Measurements from ENCODE around the gene INPP5F. TPM values are rescaled to one million over a fixed set of nuclear protein-coding genes. Genes with fewer than 3 reads are reported as not detected.
"Not testable (repeated sequence)": the region's sequence is repeated elsewhere in the genome, so short reads cannot be mapped to it uniquely, and the experiment has no call there.

The INPP5F gene
- total RNA-seq, 1 experiment from 2014 or later: 7.9 TPM

GRCh38 chr10:119740096-119740495 is 14.2 kb downstream of the INPP5F start:
- no peak for DNase-seq (ENCODE audit: low read depth)

GRCh38 chr10:119742947-119743648 is 17.2 kb downstream of the INPP5F start:
- DNase-seq (ENCODE audit: low read depth): no peak

- no peak for DNase-seq (ENCODE audit: low read depth)
These were observed 22.1 kb downstream of the INPP5F start for GRCh38 chr10:119747940-119748339.

GRCh38 chr10:119748871-119749270 is 23.0 kb downstream of the INPP5F start:
- no peak for DNase-seq (ENCODE audit: low read depth)

GRCh38 chr10:119749455-119749854 is 23.6 kb downstream of the INPP5F start:
- no peak for DNase-seq (ENCODE audit: low read depth)

- DNase-seq (ENCODE audit: low read depth): peak; percentile 68
These were observed 24.8 kb downstream of the INPP5F start for GRCh38 chr10:119750391-119751230.

- no peak for DNase-seq (ENCODE audit: low read depth)
These were observed 27.5 kb downstream of the INPP5F start for GRCh38 chr10:119753309-119753708.

- no peak for DNase-seq (ENCODE audit: low read depth)
These were observed 28.2 kb downstream of the INPP5F start for GRCh38 chr10:119754085-119754484.

- DNase-seq (ENCODE audit: low read depth): no peak
These were observed 29.1 kb downstream of the INPP5F start for GRCh38 chr10:119754936-119755335.

GRCh38 chr10:119755446-119755845 is 29.6 kb downstream of the INPP5F start:
- DNase-seq (ENCODE audit: low read depth): no peak

GRCh38 chr10:119758448-119759195 is 32.8 kb downstream of the INPP5F start:
- DNase-seq (ENCODE audit: low read depth): no peak

GRCh38 chr10:119759832-119760231 is 34.0 kb downstream of the INPP5F start:
- no peak for DNase-seq (ENCODE audit: low read depth)

- peak; percentile 11 for DNase-seq (ENCODE audit: low read depth)
These were observed 35.3 kb downstream of the INPP5F start for GRCh38 chr10:119761106-119761505.

GRCh38 chr10:119762035-119762434 is 36.2 kb downstream of the INPP5F start:
- no peak for DNase-seq (ENCODE audit: low read depth)

- DNase-seq (ENCODE audit: low read depth): no peak
These were observed 37.3 kb downstream of the INPP5F start for GRCh38 chr10:119762805-119763798.

GRCh38 chr10:119768455-119769094 is 42.7 kb downstream of the INPP5F start:
- no peak for DNase-seq (ENCODE audit: low read depth)

- DNase-seq (ENCODE audit: low read depth): peak; percentile 15
These were observed 44.0 kb downstream of the INPP5F start for GRCh38 chr10:119769886-119770285.

GRCh38 chr10:119770928-119771327 is 45.1 kb downstream of the INPP5F start:
- no peak for DNase-seq (ENCODE audit: low read depth)

GRCh38 chr10:119772334-119772733 is 46.5 kb downstream of the INPP5F start:
- DNase-seq (ENCODE audit: low read depth): no peak

GRCh38 chr10:119773041-119773440 is 47.2 kb downstream of the INPP5F start:
- DNase-seq (ENCODE audit: low read depth): not testable (repeated sequence)

GRCh38 chr10:119775529-119775928 is 49.7 kb downstream of the INPP5F start:
- DNase-seq (ENCODE audit: low read depth): no peak
